Astrocyte of the spinal cord (primary cell): ENCODE measurements around the gene DEPDC1.
A peak's percentile ranks its signal among the peaks of the same experiment; 100 is the strongest.
"Not testable (repeated sequence)": the region's sequence is repeated elsewhere in the genome, so short reads cannot be mapped to it uniquely, and the experiment has no call there.

Source experiments
- DNase-seq: peaks from one replicate; pipeline ENCODE4 v3.0.0; 2011; ENCODE audit warnings: low read depth, low spot score
- H3K4me3 ChIP-seq: 2 replicates; pipeline ENCODE4 v1.5.1; 2011; ENCODE audit warnings: low read depth, mild to moderate bottlenecking, low read length, moderate library complexity
- in situ Hi-C: cut with HindIII; loops from 2 replicates; pipeline ENCODE4 v1.10.0; 2017; ENCODE audit warnings: low sequenced_read_pairs
- TF ChIP-seq, protein P1 (sequence below): IDR thresholded peaks from 2 replicates; pipeline ENCODE4 v1.5.1; 2012; ENCODE audit warnings: low read depth, mild to moderate bottlenecking, low read length, inconsistent platforms

Gene DEPDC1

GRCh38 chr1:68495968-68496679 lies 758 bp downstream of the DEPDC1 start:
- peak overlapping the region; percentile 85 for H3K4me3 ChIP-seq
- TF ChIP-seq, protein P1, sequence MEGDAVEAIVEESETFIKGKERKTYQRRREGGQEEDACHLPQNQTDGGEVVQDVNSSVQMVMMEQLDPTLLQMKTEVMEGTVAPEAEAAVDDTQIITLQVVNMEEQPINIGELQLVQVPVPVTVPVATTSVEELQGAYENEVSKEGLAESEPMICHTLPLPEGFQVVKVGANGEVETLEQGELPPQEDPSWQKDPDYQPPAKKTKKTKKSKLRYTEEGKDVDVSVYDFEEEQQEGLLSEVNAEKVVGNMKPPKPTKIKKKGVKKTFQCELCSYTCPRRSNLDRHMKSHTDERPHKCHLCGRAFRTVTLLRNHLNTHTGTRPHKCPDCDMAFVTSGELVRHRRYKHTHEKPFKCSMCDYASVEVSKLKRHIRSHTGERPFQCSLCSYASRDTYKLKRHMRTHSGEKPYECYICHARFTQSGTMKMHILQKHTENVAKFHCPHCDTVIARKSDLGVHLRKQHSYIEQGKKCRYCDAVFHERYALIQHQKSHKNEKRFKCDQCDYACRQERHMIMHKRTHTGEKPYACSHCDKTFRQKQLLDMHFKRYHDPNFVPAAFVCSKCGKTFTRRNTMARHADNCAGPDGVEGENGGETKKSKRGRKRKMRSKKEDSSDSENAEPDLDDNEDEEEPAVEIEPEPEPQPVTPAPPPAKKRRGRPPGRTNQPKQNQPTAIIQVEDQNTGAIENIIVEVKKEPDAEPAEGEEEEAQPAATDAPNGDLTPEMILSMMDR = no peak
- in situ Hi-C loops = no loop called here
- no peak for DNase-seq

DNA sequence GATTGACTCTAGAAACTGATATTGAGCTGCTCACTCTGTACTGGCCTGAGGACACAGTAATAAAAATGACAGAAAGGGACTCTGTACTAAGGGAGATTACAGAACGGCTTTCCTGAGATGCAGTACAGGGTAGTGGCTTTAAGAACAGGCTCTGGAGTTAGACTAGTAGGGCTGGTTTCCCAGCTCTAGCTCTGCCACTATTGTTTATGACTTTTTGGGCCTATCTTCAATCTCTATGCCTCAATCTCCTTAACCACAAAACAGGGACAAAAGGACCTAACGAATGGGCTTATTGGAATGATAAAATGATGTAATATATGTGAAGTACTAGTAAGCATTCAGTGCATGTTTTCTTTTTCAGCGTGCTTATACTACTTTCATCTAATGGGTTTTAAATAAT lies 1.4 kb downstream of the DEPDC1 start:
- in situ Hi-C loops = no loop called here
- H3K4me3 ChIP-seq = peak overlapping the region; percentile 85
- TF ChIP-seq, protein P1 = no peak
- DNase-seq = no peak

- in situ Hi-C loops = no loop called here
- DNase-seq = no peak
- no peak overlapping the region for H3K4me3 ChIP-seq
- TF ChIP-seq, protein P1 = no peak
Measured at GRCh38 chr1:68493193-68493592, 3.7 kb downstream of the DEPDC1 start.

- DNase-seq, H3K4me3 ChIP-seq, in situ Hi-C loops: not testable (repeated sequence)
Measured at GRCh38 chr1:68492255-68492654, 4.6 kb downstream of the DEPDC1 start.

GRCh38 chr1:68490046-68490651 lies 6.7 kb downstream of the DEPDC1 start:
- no peak overlapping the region for H3K4me3 ChIP-seq
- in situ Hi-C loops = no loop called here
- TF ChIP-seq, protein P1 = no peak
- DNase-seq = no peak

DNA sequence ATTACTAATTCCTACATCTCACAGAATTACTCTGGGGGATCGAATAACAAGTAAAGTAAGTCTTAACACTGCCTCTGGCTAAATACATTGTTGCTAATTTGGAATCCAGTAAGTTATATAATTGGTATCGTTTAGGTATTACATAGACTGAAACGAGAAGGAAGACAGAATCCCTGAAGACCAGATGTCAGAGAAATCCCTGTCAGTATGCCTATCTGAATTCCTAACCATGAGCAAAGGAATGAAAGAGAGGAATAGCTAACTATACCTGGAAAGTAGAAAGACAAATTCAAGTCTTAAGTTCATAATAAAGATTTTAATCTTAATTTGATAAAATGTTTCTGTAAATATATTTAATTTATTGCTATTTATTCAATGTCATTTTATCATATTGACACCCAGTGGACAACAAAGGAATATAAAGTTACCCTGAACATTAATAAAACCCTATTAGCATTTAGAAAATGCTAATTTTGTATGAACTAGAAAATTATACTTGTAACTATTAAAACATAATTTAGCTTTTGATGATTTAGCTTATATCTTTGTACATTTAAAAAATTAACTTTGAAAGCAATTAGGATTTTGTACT lies 11.4 kb downstream of the DEPDC1 start:
- no peak overlapping the region for H3K4me3 ChIP-seq
- no peak for DNase-seq
- in situ Hi-C loops = no loop called here
- TF ChIP-seq, protein P1 = no peak

DNA sequence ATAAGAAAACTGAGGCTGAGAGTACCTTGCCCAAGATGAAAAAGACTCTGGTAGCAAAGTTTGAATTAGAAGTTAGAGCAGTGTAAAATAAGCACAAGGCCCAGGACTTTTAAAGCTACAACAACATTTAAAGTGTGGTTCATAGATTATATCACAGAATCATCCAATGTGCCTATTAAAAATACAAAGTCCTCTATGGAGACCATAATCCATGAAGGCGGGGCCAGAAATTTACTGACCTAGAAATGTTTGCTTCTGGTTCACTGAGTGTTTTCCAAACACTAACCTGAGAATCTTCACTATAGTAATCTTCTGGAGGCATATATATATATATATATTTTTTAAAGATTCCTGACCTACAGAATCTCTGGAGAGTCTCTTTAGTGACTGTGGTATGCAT lies 12.3 kb downstream of the DEPDC1 start:
- TF ChIP-seq, protein P1 = no peak
- H3K4me3 ChIP-seq = no peak overlapping the region
- in situ Hi-C loops = no loop called here
- DNase-seq = no peak
